Glomerular visceral epithelial cell (primary cell): ENCODE measurements around the gene FOSL2.

Experiments used
- DNase-seq: peaks from one replicate; pipeline ENCODE4 v3.0.0-alpha.2; 2016; ENCODE audit errors: extremely low spot score

FOSL2 gene

GRCh38 chr2:28449488-28450395 lies 57.1 kb downstream of the FOSL2 start:
- peak; percentile 54 for DNase-seq

GRCh38 chr2:28450901-28451565 lies 58.4 kb downstream of the FOSL2 start:
- DNase-seq, result no peak

GRCh38 chr2:28451793-28452533 lies 59.3 kb downstream of the FOSL2 start:
- no peak for DNase-seq

GRCh38 chr2:28452534-28453081 lies 60.0 kb downstream of the FOSL2 start:
- peak; percentile 58 for DNase-seq

- no peak for DNase-seq
Observed at GRCh38 chr2:28453396-28453795, 60.7 kb downstream of the FOSL2 start.

- DNase-seq, result no peak
Observed at GRCh38 chr2:28454016-28454930, 61.6 kb downstream of the FOSL2 start.

GRCh38 chr2:28457237-28457636 lies 64.6 kb downstream of the FOSL2 start:
- DNase-seq, result no peak

GRCh38 chr2:28461056-28461455 lies 68.4 kb downstream of the FOSL2 start:
- no peak for DNase-seq

GRCh38 chr2:28462122-28462521 lies 69.5 kb downstream of the FOSL2 start:
- no peak for DNase-seq

- DNase-seq, result no peak
Observed at GRCh38 chr2:28463211-28463816, 70.7 kb downstream of the FOSL2 start.

GRCh38 chr2:28463893-28464292 lies 71.2 kb downstream of the FOSL2 start:
- DNase-seq, result no peak

GRCh38 chr2:28465148-28465885 lies 72.7 kb downstream of the FOSL2 start:
- peak; percentile 32 for DNase-seq
